NCI-H226 (cell line): ENCODE data around the gene ZNF740.
A peak's percentile ranks its signal among the peaks of the same experiment; 100 is the strongest.
"Not testable (repeated sequence)": the region's sequence is repeated elsewhere in the genome, so short reads cannot be mapped to it uniquely, and the experiment has no call there.

ENCODE experiments used
- DNase-seq: peaks from one replicate; pipeline ENCODE4 v3.0.0-alpha.2; 2015

ZNF740 gene, protein sequence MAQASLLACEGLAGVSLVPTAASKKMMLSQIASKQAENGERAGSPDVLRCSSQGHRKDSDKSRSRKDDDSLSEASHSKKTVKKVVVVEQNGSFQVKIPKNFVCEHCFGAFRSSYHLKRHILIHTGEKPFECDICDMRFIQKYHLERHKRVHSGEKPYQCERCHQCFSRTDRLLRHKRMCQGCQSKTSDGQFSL

DNA sequence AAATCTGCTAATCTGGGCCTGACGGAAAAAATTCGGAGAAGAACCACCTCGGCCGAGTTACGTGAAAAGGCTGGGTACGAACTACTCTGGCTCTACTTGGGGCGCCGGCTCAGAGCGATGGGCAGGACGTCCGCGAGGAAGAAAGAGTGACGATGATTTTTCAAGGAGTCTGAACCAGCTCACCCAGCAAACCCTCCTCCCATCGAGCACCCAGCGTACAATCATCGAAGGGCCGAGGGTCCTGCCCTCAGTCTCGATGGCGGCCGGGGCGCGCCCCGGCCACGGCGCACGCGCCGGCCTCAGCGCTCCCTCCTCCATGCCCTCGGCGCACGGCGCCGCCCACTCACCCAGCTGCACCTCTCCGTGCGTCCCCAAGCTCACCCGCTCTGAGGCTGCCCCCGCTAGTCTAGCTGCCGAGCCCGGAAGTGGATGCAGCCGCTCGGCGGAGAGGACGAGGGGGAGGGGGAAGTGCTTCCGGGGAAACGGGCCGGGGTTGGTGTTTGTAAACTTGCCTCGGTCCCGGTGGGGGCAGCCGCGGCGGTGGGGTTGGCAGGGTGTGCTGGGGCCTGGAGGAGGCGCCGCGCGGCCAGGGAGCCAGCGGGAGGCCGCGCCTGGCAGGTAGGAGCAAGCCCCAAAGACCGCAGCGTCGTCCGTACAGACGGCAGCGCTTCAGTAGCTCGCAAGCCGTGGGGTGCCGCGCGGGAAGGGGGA is at the start of gene ZNF740, which contains the start of gene CSAD:
Gene ZNF740, plus strand, starts transcription at position 503 of the 711 bp plus-strand sequence. CDS start 1,262 bp downstream, outside the sequence.
Gene CSAD, minus strand, starts transcription at position 706 of the 711 bp plus-strand sequence. CDS start 7,455 bp downstream, outside the sequence.
- DNase-seq: peak; percentile 100

- no peak for DNase-seq
These were observed 48.7 kb upstream of the ZNF740 start for GRCh38 chr12:53131844-53132243.

DNA sequence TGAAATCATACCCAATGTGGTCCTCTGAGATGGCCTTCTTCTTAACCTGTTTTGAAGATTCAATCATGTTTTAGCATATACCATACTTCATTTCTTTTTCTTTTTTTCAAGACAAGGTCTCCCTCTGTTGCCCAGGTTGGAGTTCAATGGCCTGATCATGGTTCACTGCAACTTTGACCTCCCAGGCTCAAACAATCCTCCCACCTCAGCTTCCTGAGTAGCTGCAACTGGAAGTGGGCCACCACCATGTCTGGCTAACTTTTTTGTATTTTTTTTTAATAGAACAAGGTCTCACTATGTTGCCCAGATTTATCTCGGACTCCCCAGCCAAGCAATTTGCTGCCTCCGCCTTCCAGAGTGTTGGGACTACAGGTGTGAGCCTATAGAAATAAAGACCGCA is 46.8 kb upstream of the ZNF740 start:
- no peak for DNase-seq

- no peak for DNase-seq
These were observed 37.2 kb upstream of the ZNF740 start for GRCh38 chr12:53143355-53143754.

- DNase-seq: peak; percentile 80
These were observed 34.9 kb upstream of the ZNF740 start for GRCh38 chr12:53145383-53146260.

DNA sequence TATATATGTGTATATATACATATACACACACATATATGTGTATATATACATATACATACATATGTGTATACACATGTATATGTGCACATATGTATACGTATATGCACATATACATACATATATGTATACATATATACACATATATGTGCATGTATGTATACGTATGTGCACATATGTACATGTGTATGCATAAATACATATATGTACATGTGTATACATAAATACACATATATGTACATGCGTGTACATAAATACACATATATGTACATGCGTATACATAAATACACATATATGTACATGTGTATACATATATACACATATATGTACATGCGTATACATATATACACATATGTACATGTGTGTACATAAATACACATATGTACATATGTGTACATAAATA is 33.3 kb upstream of the ZNF740 start:
- DNase-seq: no peak

DNA sequence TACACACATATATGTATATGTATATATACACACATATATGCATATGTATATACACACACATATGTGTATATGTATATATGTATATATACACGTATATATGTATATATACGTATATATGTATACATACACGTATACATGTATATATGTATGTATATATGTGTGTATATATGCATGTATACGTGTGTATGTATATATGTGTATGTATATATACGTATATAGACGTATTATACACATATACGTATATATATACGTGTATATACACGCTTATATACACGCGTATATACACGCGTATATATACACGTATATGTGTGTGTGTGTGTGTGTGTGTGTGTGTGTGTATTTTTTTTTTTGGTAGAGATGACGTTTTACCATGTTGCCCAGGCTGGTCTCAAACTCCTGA is 32.9 kb upstream of the ZNF740 start:
- no peak for DNase-seq

- no peak for DNase-seq
These were observed 29.5 kb upstream of the ZNF740 start for GRCh38 chr12:53151039-53151438.

GRCh38 chr12:53152390-53152789 is 28.1 kb upstream of the ZNF740 start:
- no peak for DNase-seq

GRCh38 chr12:53159195-53159839 is 21.2 kb upstream of the ZNF740 start:
- peak; percentile 58 for DNase-seq

- DNase-seq: no peak
These were observed 20.5 kb upstream of the ZNF740 start for GRCh38 chr12:53160000-53160399.

- DNase-seq: no peak
These were observed 19.8 kb upstream of the ZNF740 start for GRCh38 chr12:53160673-53161072.

DNA sequence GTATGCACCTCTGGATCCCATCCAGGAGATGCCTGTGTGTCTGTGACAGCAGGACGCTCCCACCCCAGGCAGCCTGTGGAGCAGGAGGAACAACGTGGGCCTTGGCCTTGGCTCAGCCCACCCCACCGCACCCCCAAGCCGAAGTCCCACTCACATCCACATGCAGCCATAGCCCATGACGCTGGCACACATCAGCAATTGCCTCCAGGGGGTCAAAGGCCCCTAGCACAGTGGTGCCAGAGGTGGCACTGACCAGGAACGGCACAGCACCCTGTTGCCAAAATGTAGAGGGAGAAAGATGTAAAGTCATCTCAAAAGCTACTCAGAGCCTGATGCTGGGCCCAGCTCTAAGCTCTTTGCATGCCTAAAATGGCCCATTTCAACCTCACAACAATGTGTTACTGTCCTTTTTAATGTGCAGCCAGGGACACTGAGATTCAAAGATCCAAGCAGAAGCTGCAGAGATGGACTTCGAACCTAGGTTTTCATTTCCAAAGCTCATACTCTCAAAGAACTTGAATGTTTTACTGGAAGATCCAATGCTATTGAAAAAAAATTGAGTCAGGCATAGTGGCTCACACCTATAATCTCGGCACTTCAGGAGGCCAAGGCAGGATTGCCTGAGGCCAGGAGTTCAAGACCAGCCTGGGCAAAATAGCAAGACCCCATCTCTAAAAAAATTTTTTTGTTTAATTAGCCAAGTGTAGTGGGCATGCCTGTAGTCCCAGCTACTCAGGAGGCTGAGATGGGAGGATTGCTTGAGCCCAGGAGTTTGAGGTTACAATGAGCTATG is 19.2 kb upstream of the ZNF740 start:
- DNase-seq: no peak

- DNase-seq: not testable (repeated sequence)
These were observed 17.5 kb upstream of the ZNF740 start for GRCh38 chr12:53163008-53163407.

- no peak for DNase-seq
These were observed 13.7 kb upstream of the ZNF740 start for GRCh38 chr12:53166837-53167236.

- no peak for DNase-seq
These were observed 10.9 kb upstream of the ZNF740 start for GRCh38 chr12:53169644-53170043.

DNA sequence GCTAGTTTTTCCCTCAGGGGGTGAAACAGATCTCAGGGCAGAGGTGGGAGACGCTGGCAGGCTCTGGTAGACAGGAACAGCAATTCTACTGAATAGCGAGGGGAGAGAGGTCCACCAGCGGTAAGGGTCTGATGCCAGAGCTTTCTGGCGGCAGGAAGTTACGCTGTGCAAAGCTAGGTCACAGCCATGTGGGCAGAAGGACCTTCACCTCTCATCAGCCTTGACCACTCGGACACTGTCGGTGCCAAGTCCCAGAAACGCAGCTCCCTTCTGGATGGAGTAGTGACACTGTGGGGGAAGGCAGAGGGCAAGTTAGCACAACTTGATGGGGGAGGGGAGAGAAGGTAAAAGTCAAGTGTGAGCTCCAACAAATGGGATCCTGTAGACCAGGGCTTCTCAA is 10.3 kb upstream of the ZNF740 start:
- no peak for DNase-seq

DNA sequence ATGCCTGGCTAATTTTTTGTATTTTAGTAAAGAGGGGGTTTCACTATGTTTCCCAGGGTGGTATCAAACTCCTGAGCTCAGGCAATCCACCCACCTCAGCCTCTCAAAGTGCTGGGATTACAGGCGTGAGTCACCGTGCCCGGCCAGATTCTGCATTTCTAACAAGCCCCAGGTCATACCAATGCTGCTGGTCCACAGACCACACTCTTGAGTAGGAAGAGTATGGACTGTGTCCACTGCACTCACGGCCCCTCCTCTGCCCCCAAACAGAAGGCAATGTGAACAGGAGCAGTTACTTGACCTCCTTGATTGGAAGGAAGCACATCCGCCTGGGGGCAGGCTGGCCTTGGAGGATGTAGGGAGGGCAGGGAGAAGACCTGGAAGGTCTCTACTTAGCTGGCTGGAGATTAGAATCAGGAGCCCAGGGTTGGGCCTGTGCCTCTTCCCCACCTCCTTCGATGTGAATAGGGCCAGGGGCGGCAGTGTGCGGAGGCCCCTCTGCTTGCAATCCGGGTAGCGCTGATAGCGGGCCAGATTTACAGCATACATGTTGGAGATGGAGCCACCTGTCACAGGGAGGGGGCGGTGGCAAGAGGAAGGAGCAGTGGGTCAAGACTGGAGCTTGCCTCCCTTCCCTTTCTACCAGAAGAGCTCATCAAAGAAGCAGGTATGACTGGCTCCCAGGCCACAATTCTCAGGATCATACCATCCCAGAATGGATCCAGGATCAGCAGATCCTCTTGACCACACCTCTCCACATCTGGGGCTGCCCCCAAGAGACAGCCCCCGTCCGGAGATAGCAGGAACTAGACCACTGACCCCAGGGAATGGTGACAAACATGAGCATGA is 9.4 kb upstream of the ZNF740 start:
- no peak for DNase-seq

DNA sequence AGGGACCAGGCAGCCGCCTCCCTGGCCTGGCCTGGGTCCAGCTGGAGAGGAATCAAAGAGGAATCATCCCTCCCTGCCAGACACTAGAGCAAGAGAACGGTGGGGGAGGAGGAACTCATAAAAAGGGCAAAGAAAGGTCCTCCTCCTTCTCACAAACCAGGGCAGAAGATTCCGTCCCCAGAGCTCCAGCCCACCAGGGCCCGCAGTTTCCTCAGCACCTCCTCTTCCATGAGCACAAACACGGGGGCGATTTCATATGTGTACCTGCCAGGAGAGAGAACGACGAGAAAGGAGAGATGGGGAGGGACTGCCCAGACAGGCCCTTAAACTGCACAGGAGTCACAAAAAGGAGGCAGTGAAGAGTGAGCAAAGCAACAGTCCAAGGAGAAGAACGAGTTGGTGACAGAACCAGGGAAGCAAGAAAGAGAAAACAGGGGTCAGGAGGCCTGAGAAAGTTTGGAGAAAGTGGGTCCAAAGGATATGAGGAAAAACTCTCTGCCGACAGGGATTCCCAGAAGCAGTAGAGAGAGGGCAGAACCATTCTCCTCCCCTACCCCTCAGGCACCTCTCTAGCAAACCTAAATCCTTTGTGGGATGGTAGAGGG is 8.7 kb upstream of the ZNF740 start:
- DNase-seq: no peak

DNA sequence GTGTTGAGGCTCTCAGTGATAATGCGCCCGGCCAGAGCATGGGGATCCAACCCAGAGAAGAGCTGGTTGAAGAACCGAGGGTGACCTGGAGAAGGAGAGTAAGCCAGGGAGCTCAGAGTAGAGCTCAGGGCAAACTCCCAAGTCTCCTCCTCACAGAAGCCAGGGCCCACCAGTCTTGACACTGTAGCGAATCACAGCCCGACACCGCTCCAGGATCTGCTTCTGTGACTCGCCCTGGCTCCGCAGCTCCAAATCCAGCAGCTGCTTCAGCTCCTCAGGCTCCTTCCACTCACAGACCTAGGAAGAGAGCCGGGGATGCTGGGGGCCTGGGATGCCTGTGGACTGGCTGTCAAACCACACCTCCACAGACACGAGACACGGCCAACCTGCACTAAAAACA is 8.2 kb upstream of the ZNF740 start:
- DNase-seq: no peak
